ENCODE measurements around the gene B3GAT3. TPM values are rescaled to one million over a fixed set of nuclear protein-coding genes. Genes with fewer than 3 reads are reported as not detected.

Gene B3GAT3
- total RNA-seq, 1 experiment from 2014 or later, result 65.8 TPM

- DNase-seq (peak; percentile 35), ATAC-seq (peak; percentile 21)
- Histone ChIP-seq H4K20me1 (ENCODE audit: low read length) (no peaks in the 10 kb centered on the region), H3K9me3 (ENCODE audit: low read length) (no peaks in the 10 kb centered on the region), H3F3A (ENCODE audit: low read length, unreplicated experiment) (no peaks in the 10 kb centered on the region), H3K4me2 (ENCODE audit: low read length) (peak overlapping the region; percentile 99), H3K9ac (ENCODE audit: low read length) (peak overlapping the region; percentile 98), H3K27me3 (ENCODE audit: low read length) (no peaks in the 10 kb centered on the region), H3K36me3 (ENCODE audit: low read depth, low read length) (peaks cover 30% of the 10 kb centered on the region), H3K9me2 (replicated peaks; ENCODE audit: low read length) (no peaks in the 10 kb centered on the region), H3K4me1 (ENCODE audit: insufficient read depth, low read length) (peaks cover 21% of the 10 kb centered on the region), H3K4me3 (ENCODE audit: low read length) (peak overlapping the region; percentile 93), H3K79me2 (ENCODE audit: low read length) (peaks cover 43% of the 10 kb centered on the region), H3K27ac (ENCODE audit: low read length) (peak overlapping the region; percentile 69), H2AFZ (ENCODE audit: low read length) (peak overlapping the region; percentile 88)
- TF ChIP-seq EZH2 (IDR thresholded peaks at IDR 0.05; ENCODE audit: low read length, unreplicated experiment), result no peak
- no peak for TF ChIP-seq EZH2phosphoT487 (IDR thresholded peaks at IDR 0.05; ENCODE audit: borderline replicate concordance, low read length)
- no peak for TF ChIP-seq CTCF (conservative IDR thresholded peaks at IDR 0.05; ENCODE audit: low read depth, low read length)
- intact Hi-C loops (cut with micrococcal nuclease), result loop anchor here (5.0 kb wide), 1 partner anchor 71 kb away; the partner anchor contains the start of genes LBHD1 and UQCC3
- no TSS peak for BruUV-seq (replicated peaks)
- ChIA-PET POLR2A (ENCODE audit: unreplicated experiment) (interaction anchor here (1.1 to 1.7 kb wide), 3 partner anchors 9 to 64 kb away, joined by 5 to 29 read pairs (median 7); partner anchors contain the start of genes C11orf98, CSKMT, EEF1G and TUT1), CTCF (interaction anchor here (0.5 to 1.7 kb wide), 4 partner anchors 10 to 176 kb away, joined by 3 to 7 read pairs (median 4); partner anchors contain the start of gene TUT1)
Observed at GRCh38 chr11:62601122-62601371, 20.7 kb downstream of the B3GAT3 start.

- no peak for DNase-seq
- Histone ChIP-seq H3K4me2 (ENCODE audit: low read length) (peak overlapping the region; percentile 99), H3K9me2 (replicated peaks; ENCODE audit: low read length) (no peaks in the 10 kb centered on the region), H3K36me3 (ENCODE audit: low read depth, low read length) (peaks cover 35% of the 10 kb centered on the region), H3K4me1 (ENCODE audit: insufficient read depth, low read length) (peaks cover 21% of the 10 kb centered on the region), H3K4me3 (ENCODE audit: low read length) (peak overlapping the region; percentile 93), H3K9ac (ENCODE audit: low read length) (peak overlapping the region; percentile 98), H4K20me1 (ENCODE audit: low read length) (no peaks in the 10 kb centered on the region), H3F3A (ENCODE audit: low read length, unreplicated experiment) (no peaks in the 10 kb centered on the region), H2AFZ (ENCODE audit: low read length) (peak overlapping the region; percentile 88), H3K79me2 (ENCODE audit: low read length) (peaks cover 43% of the 10 kb centered on the region), H3K27me3 (ENCODE audit: low read length) (no peaks in the 10 kb centered on the region), H3K27ac (ENCODE audit: low read length) (peak overlapping the region; percentile 69), H3K9me3 (ENCODE audit: low read length) (no peaks in the 10 kb centered on the region)
- BruUV-seq (replicated peaks), result no TSS peak
- TF ChIP-seq EZH2phosphoT487 (IDR thresholded peaks at IDR 0.05; ENCODE audit: borderline replicate concordance, low read length), result no peak
- TF ChIP-seq CTCF (conservative IDR thresholded peaks at IDR 0.05; ENCODE audit: low read depth, low read length), result no peak
- no peak for TF ChIP-seq EZH2 (IDR thresholded peaks at IDR 0.05; ENCODE audit: low read length, unreplicated experiment)
- ChIA-PET POLR2A (ENCODE audit: unreplicated experiment) (interaction anchor here (1.7 kb wide), 1 partner anchor 9 kb away, joined by 29 read pairs; the partner anchor contains the start of gene TUT1), CTCF (interaction anchor here (1.0 to 1.7 kb wide), 2 partner anchors 11 to 176 kb away, joined by 3 to 7 read pairs; no protein-coding TSS in a partner anchor)
- no peak for ATAC-seq
- intact Hi-C loops (cut with micrococcal nuclease), result loop anchor here (5.0 kb wide), 1 partner anchor 72 kb away; the partner anchor contains the start of genes LBHD1 and UQCC3
Observed at GRCh38 chr11:62600367-62601121, 21.2 kb downstream of the B3GAT3 start.

All from PC-3 (cell line).